Globus pallidus (tissue), 1 donor: ENCODE data around the gene PARVA.
"Not testable (repeated sequence)": the region's sequence is repeated elsewhere in the genome, so short reads cannot be mapped to it uniquely, and the experiment has no call there.

Experiments used
- DNase-seq: peaks from one replicate; pipeline ENCODE4 v3.0.0-alpha.2; 2015; ENCODE audit warnings: low spot score

Gene PARVA

DNA sequence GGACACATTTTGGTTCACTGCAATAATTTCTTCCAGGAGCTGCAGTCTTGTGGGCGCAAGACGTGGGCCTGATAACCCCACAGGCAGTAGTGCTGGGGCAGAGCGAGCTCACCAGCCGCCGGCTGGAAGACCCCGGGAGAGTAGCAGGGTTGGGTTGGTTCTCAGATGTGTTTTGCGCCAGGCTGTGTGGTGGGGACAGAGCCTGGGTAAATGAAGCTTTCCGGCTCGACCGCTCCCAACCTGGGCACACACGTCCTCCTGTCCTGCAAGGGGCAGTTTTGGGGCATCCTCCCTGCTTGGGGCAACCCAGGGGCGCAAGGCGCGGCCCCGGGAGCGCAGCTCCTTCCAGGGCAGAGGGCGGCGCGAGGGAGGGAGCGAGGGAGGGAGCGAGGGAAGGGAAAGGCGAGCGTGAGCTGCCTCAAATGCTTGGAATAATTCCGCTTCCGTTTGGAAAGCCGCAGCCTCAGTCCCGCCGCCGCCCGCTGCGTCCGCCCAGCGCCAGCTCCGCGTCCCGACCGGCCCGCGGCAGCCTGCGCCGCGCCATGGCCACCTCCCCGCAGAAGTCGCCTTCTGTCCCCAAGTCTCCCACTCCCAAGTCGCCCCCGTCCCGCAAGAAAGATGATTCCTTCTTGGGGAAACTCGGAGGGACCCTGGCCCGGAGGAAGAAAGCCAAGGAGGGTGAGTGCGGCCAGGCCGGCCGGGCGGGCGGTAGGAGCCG lies at the start of gene PARVA:
TSS of gene PARVA (plus strand) at position 466 of the 718 bp plus-strand sequence. CDS start at position 543, 77 bp downstream.
- no peak for DNase-seq

DNA sequence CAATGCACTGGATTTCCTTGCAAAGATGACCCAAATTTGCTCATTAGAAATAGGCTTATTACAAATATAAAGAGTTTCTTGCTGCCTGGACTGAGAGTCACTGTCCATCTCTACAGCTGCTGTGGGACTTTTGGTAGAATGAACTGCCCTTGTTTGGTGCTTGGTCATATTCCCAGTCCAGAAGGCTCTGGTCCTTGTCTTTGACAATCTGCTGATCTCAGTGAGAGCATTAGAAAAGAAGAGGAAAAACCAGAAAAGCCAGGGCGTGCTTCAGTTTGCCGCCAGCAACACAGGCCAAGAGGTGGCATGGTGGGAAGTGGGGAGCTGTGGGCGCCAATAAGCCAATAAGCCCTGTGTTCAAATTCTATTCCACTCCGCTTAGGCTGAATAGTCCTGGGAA lies 48.2 kb upstream of the PARVA start:
- peak; percentile 87 for DNase-seq

- DNase-seq: peak; percentile 43
These were observed 47.6 kb upstream of the PARVA start for GRCh38 chr11:12329797-12330196.

GRCh38 chr11:12330485-12331231 lies 46.7 kb upstream of the PARVA start:
- peak; percentile 95 for DNase-seq

- DNase-seq: peak; percentile 89
These were observed 46.0 kb upstream of the PARVA start for GRCh38 chr11:12331239-12331874.

DNA sequence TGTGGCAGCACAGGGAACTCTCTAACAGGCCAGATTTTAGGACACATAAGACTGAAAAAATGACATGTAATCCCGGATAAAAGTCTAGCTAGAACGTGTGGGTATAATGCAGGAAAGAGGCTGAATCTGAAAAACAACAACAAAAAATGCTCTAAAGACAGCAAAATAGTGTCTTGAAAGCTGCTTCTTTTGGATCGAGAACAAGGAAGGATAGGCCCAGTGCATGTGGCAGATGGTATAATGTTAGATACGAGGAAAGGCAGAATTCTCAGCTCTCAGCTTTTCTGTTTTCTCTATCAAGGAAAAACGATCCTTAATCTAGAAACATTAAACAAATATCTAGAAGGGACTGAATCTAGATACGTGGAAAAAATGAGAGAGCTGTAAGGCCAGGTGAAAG lies 33.8 kb upstream of the PARVA start:
- no peak for DNase-seq

GRCh38 chr11:12353534-12353933 lies 23.8 kb upstream of the PARVA start:
- DNase-seq: no peak

- DNase-seq: no peak
These were observed 22.4 kb upstream of the PARVA start for GRCh38 chr11:12354750-12355545.

GRCh38 chr11:12356944-12357655 lies 20.3 kb upstream of the PARVA start:
- no peak for DNase-seq

DNA sequence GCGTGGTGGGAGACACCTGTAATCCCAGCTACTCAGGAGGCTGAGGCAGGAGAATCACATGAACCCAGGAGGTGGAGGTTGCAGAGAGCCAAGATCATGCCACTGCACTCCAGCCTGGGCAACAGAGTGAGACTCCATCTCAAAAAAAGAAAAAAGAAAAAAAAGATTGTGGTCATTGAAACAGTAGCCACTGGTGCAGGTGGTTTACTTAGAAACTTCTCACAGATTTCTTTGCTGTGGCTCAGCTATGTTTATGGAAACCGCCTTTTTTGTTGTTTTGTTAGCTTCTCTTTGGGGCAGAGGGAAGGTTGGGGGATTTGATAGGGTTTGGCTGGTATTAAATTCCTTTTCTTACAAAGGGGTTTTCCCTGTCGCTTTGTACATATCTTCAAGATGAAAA lies 19.7 kb upstream of the PARVA start:
- DNase-seq: not testable (repeated sequence)

GRCh38 chr11:12358302-12359188 lies 18.8 kb upstream of the PARVA start:
- no peak for DNase-seq

DNA sequence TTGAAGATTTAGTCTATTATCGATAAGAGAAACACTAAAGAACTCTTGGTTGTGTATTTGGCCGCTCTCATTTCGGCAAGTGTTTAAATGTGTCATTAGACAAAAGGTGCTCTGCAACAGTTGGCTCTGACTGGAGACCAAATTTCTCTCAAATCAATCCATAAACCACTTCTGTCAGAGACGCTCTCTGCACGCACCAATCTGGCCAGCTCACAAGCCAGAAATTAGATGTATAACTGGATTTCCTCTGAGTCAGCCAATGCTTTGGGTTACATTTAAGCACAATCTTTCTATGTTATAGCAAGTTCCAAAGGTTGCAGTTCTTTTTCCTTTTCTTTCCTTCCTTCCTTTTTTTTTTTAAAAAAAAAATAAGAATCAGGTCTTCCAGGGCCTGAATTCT lies 17.6 kb upstream of the PARVA start:
- no peak for DNase-seq

GRCh38 chr11:12361682-12362081 lies 15.7 kb upstream of the PARVA start:
- DNase-seq: no peak

DNA sequence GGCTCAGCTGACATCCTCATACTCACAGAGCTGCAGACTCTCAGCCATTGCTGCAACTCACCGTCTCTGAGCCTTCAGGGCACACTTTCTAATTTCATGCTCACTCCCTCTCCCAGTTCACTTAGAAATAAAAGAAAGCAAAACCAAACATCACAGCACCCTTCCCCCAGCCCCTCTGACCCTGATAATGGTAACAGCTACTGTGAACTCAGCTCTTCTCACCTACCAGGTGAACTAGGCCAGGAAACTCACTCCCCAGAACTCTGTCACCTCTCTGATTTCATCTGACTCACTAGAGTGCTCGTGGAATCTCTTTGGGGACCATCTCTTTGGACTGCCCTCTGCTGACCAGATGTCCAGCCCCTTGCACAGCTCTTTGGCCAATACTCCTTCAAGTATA lies 14.5 kb upstream of the PARVA start:
- no peak for DNase-seq

GRCh38 chr11:12363373-12363772 lies 14.0 kb upstream of the PARVA start:
- DNase-seq: no peak

DNA sequence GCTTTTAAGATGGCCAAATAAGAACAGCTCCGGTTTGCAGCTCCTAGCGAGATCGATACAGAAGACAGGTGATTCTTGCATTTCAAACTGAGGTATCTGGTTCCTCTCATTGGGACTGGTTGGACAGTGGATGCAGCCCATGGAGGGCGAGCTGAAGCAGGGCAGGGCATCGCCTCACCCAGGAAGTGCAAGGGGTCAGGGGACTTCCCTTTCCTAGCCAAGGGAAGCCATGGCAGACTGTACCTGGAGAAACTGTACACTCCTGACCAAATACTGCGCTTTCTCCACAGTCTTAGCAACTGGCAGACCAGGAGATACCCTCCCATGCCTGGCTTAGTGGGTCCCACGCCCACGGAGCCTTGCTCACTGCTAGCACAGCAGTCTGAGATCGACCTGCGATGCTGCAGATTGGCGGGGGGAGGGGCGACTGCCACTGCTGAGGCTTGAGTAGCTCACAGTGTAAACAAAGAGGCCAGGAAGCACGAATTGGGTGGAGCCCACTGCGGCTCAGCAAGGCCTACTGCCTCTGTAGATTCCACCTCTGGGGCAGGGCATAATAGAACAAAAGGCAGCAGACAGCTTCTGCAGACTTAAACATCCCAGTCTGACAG lies 11.3 kb upstream of the PARVA start:
- not testable (repeated sequence) for DNase-seq

- not testable (repeated sequence) for DNase-seq
These were observed 10.3 kb upstream of the PARVA start for GRCh38 chr11:12367057-12367456.

GRCh38 chr11:12372111-12372510 lies 5.3 kb upstream of the PARVA start:
- no peak for DNase-seq

GRCh38 chr11:12375720-12376119 lies 1.7 kb upstream of the PARVA start:
- DNase-seq: no peak
